GM20431 (cell line): Measurements from ENCODE around the gene LDLRAD4.

ENCODE experiments used
- in situ Hi-C: fragments of 300-500 bp; cut with MseI, MboI; formaldehyde crosslinking; loops from one replicate; pipeline ENCODE4 v1.15.0; 2020; ENCODE audit warnings: low sequenced_read_pairs; ENCODE audit not compliant: unreplicated experiment

The LDLRAD4 gene

GRCh38 chr18:13378150-13378549 is 159.6 kb downstream of the LDLRAD4 start:
- in situ Hi-C loops, result no loop called here

DNA sequence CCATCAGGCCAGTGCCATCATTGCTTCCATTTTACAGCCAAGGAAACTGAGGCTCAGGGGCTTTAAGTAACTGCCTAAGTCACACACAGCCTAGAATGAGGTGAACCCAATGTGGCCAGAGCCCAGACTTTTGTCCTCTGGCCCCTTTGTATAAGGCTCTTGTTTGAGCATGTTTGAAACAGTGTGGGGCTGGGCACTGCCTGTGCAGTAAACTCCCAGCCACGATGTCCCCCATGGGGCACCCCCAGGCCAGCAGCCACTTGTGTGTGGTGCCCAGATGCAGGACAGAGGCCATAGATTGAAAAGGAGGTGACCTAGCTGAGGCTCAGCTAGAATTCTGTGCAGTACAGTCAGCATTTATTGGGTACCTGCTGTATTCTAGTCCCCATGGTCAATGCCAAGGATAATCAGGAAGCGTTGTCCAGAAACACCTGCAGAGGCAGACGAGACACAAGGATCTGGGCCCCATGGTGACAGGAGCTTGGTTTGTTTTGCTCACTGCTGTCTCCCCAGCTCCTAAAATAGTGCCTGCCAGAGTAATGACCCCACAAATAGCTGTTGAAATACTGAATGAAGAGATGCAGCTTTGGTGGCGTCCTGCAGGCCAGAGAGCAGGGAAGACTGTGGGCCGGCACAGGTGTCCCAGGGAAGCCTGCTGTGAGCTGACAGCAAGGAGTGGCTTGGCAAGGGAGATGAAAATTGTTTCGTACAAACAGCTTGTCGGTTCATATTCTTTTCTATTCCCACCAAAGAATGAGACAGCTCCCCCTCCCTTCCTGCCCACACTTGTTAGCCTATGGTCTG is 160.7 kb downstream of the LDLRAD4 start:
- in situ Hi-C loops, result no loop called here

GRCh38 chr18:13379930-13380690 is 161.6 kb downstream of the LDLRAD4 start:
- in situ Hi-C loops, result no loop called here

DNA sequence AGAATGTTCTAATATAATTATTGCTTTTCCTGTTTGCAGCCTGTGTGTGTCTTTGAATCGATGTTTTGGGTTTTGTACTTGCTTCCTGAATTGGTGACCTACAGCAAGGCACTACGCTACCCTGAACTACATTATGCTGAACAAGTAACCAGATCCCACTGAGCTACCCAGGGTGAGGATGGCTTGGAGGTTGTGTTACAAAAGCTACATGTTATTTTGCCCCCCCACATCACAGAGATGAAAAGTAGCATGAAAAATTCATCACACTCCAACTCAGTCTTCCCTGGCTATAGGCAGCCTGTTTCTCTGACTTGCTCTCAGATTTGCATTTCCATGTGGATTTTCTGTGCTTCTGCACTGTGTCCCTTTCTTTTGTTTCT is 162.1 kb downstream of the LDLRAD4 start:
- in situ Hi-C loops, result no loop called here

DNA sequence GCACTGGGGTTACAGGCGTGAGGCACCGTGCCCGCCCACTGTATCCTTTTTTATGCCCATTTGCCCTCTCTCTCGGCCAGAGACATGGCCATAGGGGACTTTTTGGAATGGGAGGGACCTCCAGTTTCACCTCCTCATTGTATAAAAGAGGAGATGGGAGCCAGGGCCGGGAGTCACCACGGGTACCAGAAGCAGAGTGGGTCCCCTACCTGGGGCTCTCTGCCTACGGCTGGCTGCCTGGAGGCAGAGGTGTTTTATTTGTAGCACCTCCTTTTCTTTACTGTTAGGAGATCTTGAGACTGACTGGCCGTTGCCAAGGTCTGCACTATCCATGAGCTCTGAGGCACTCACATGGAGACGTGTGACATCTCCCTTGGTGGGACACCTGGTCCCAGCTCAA is 162.8 kb downstream of the LDLRAD4 start:
- in situ Hi-C loops, result no loop called here

- in situ Hi-C loops, result no loop called here
Measured at GRCh38 chr18:13381944-13382365, 163.4 kb downstream of the LDLRAD4 start.

GRCh38 chr18:13382366-13382953 is 163.9 kb downstream of the LDLRAD4 start:
- in situ Hi-C loops, result no loop called here

- in situ Hi-C loops, result no loop called here
Measured at GRCh38 chr18:13382954-13383827, 164.6 kb downstream of the LDLRAD4 start.

DNA sequence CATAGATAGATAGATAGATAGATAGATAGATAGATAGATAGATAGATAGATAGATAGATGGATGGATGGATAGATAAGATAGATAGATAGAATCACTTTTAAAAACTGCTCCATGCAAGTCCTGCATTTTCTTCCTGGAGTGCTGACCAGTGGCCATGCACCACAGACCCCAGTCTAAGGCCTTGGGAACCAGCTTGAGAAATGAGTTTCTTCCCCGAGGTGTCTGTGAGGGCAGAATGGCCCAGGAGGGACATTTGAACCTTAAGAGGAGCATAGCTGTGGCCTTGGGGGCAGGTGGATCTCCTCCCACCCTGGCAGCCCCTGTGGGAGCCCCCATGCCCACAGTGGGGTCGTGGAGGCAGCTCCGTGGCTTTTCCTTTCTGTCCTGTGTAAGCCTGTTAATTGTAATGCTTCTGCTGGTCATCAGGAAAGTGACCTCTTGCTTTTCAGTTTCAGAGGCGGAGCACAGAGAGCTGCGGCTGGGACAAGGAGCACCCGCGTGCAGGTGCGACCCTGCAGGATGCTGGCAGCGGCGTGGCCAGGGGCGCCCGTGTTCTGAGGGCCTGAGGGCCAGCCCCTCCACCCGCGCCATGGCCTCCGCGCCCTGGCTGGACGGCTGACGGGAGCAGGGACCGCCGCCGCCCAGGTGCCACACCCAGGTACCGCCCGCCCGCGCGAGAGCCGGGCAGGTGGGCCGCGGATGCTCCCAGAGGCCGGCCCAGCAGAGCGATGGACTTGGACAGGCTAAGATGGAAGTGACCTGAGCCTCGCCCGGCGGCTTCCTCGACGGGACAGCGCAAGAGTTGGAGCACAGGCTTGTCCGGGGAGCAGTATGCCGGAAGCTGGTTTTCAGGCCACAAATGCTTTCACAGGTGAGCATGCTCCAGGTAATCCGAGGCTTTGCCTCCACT is 168.6 kb downstream of the LDLRAD4 start:
- in situ Hi-C loops, result no loop called here

- in situ Hi-C loops, result no loop called here
Measured at GRCh38 chr18:13387855-13388548, 169.4 kb downstream of the LDLRAD4 start.

DNA sequence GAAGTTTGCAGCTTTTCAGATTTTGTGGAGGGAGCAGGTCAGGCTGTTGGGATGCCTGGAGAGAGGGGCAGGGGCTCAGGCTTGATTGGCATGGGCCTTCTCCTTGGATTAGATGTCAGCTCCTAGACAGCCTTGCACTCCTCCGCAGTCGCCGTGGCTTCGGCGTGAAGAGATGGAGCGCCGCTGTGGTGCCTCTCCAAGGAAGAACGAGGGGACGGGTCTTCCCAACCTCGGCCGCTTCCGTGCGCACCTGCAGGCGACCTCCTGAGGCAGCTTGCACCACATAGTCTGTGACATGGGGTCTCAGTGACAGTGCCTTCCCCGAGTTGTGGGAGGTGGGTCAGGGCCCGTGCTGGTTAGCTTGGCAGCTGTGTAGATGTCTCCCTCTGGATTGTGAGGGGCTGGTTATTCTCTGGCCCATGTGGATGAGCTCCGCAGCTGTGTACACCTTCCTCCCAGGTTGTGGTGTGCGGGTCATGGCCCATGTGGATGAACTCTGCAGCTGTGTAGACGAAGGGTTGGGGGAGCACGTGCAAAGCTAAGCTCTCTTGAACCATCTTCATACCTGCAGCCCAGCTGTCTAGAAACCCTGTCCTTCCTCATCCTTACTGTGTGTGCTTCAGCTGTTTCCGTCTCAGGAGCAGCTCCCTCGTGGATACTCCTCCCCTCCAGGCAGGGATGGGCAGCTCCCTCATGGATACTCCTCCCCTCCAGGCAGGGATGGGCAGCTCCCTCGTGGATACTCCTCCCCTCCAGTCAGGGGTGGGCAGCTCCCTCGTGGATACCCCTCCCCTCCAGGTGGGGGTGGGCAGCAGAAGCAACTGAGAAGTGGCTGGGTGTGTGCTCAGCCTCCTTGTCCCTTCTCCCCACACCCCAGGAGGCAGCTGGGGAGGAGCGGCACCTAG is 170.3 kb downstream of the LDLRAD4 start:
- in situ Hi-C loops, result no loop called here

- in situ Hi-C loops, result no loop called here
Measured at GRCh38 chr18:13389491-13390131, 171.1 kb downstream of the LDLRAD4 start.

GRCh38 chr18:13390196-13390595 is 171.6 kb downstream of the LDLRAD4 start:
- in situ Hi-C loops, result no loop called here

- in situ Hi-C loops, result no loop called here
Measured at GRCh38 chr18:13390711-13391110, 172.2 kb downstream of the LDLRAD4 start.

- in situ Hi-C loops, result no loop called here
Measured at GRCh38 chr18:13392029-13392750, 173.6 kb downstream of the LDLRAD4 start.

DNA sequence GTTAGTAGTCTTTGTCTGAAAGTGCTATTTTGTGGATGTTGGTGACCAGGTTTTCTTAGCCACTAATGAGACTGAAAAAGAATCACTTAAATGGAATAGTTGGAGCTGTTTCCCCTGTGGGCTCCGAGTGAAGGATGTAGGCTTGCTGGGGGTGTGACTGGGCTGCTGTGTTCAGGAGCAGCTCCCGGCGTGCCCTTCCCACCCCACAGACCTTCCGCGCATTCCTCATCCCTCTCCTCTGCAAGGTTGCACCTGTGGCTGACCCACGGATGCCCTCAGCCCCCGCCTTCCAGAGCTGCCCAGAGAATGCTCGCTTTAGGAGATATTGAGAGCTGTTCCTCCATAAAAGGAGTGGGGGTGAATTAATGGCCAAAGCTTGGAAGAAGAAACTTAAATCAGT is 174.3 kb downstream of the LDLRAD4 start:
- in situ Hi-C loops, result no loop called here
